Stimulated activated CD8-positive, alpha-beta memory T cell treated with anti-CD3 and anti-CD28 coated beads, Interleukin-2, amount 100 ng/mL, for 1 hour (primary cell): Measurements from ENCODE around the gene LAMC3.

Source experiments
- DNase-seq, 2 donors: peaks; one replicate each; pipeline ENCODE4 v3.0.0-alpha.2; 2020; ENCODE audit warnings: low read depth in 2 of 2

Gene LAMC3

DNA sequence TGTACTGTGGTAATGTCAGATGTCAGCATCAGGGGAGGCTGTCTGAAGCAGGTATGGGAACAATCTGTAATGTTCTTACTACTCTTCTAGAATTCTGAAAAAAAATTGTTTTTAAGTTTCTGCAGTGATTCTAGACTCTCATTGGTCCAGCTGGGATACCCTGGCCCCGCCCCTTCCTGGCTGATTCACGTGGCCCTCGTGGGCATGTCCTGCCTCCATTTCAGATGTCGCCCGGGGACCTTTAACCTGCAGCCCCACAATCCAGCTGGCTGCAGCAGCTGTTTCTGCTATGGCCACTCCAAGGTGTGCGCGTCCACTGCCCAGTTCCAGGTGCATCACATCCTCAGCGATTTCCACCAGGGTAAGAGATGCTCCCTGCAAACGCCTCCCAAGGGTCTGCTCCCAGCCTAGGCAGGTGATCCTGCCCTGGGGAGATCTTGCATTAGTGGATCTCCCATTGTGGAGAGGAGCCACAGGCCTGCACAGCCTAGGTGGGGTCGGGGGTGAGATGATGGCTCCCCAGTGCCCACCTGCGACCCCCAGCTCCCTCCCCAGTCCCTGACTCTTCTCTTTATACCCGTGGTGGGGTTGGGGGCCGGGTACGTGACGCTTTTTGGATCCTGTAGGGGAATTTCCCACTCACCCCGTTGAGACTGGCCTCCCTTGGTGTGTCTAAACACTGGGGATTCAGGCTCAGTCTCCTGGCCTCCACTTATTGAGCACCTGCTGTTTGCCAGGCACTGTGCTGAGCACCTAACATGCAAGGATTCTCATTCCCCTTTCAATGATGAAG is 36.5 kb downstream of the LAMC3 start:
- DNase-seq: no peak

- DNase-seq: no peak
Measured at GRCh38 chr9:131046093-131046380, 37.1 kb downstream of the LAMC3 start.

DNA sequence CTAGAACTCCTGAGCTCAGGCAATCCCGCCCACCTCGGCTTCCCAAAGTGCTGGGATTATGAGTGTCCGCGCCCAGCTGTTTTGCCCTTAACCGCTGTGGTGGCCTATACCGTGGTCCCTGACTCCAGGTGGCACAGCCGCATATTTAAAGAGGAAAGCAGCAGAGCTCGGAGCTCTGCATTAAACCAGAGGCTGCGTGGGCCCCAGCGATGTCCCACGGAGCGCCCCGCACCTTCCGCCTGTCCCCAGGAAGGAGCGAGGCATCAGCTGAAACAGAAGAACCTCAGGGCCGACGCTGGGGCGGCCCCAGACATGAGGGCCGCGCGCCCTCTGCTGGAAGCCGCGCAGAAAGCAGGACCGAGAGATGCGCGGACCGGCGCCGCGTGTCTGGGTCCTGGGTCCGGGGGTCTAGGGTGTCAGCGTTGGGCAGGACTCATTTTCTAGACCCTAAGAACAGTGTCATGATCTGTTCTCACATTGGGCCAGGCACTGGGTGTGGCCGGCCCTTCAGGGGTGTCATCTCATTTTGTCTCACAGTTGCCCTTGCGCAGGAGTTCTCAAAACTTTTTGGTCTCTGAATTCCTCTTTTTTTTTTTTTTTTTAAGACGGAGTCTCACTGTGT is 37.7 kb downstream of the LAMC3 start:
- DNase-seq: peak; percentile 19 to 43

- no peak for DNase-seq
Measured at GRCh38 chr9:131048332-131048731, 39.4 kb downstream of the LAMC3 start.

- DNase-seq: no peak
Measured at GRCh38 chr9:131048820-131049219, 39.8 kb downstream of the LAMC3 start.

DNA sequence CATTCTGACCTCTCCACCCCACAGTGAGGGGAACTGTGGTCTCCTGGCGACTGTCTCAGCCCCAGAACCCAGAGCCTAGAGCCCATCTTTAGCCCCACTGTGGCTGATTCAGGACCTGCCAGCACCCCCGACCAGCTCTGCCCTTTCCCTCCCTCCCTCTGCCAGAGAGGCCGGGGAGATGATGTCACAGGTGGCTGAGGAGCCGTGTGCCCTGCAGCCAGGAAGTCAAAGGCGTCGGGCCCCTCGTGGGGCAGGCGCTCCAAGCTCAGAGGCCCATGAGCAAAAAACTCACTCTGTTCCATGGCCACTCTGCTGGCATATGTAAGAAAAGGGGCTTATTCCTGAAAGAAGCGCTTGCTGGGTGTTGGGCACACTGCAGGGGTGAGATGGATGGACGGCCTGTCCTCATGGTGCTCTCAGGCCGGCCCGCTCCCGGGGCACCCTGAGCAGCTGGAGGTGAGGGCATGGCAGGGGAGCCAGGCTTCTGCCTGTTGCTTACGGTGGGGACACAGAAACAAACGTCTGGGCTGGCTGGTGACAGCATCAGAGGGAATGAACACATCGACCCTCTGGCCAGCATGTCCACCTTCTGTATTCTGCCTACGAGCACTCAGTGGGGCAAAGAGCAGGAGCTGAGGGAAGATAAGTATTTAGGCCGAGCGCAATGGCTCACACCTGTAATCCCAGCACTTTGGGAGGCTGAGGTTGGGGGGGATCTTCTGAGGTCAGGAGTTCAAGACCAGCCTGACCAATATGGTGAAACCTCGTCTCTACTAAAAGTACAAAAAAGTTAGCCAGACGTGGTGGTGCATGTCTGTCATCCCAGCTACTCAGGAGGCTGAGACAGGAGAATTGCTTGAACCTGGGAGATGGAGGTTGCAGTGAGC is 41.1 kb downstream of the LAMC3 start:
- no peak for DNase-seq

DNA sequence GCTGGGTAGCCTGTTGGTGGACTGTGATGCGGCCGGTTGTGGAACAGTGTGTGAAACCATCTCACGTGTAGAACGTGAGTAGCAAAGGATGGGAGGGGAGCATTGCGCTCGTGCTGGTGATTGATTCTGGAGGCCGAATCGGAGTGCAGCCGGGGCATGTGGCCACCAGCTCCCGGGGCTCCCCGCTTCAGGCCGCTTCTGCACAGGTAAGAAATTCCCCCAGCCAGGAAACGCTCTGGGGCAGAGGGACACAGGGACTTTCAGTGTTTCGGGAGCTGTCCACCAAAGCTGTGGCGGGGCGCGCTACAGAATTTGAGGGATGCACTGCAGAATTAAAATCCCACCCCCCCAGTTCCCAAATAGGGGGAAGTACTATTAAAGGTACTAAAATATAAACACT is 41.9 kb downstream of the LAMC3 start:
- DNase-seq: no peak

GRCh38 chr9:131051592-131052517 is 42.9 kb downstream of the LAMC3 start:
- no peak for DNase-seq

- no peak for DNase-seq
Measured at GRCh38 chr9:131053896-131054295, 44.9 kb downstream of the LAMC3 start.

DNA sequence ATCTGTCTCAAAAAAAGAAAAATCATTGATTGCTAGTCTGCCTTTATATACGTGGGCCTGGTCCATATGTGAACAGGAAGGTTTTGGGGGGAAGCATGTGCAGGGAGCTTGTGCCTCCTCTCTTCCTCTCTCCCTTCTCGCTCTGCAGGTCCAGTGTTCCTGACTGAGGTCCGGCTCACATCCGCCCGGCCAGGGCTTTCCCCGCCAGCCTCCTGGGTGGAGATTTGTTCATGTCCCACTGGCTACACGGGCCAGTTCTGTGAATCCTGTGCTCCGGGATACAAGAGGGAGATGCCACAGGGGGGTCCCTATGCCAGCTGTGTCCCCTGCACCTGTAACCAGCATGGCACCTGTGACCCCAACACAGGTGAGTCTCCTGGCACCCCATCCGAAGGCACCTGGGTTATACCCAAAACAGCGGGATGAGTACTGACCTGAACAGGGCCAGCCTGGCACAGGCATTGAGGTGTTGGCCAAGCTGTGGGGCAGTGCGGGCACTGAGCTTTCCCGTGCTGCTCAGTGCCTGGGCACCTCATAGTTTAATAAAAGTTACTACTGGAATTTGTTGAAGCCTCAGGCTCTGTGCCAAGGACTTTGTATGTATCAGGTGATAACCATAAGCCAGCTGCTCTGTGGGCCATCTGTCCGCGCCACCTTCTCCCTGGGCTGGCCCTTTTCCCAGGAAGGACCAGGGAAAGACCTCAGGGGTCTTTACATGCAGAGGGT is 48.0 kb downstream of the LAMC3 start:
- DNase-seq: no peak

DNA sequence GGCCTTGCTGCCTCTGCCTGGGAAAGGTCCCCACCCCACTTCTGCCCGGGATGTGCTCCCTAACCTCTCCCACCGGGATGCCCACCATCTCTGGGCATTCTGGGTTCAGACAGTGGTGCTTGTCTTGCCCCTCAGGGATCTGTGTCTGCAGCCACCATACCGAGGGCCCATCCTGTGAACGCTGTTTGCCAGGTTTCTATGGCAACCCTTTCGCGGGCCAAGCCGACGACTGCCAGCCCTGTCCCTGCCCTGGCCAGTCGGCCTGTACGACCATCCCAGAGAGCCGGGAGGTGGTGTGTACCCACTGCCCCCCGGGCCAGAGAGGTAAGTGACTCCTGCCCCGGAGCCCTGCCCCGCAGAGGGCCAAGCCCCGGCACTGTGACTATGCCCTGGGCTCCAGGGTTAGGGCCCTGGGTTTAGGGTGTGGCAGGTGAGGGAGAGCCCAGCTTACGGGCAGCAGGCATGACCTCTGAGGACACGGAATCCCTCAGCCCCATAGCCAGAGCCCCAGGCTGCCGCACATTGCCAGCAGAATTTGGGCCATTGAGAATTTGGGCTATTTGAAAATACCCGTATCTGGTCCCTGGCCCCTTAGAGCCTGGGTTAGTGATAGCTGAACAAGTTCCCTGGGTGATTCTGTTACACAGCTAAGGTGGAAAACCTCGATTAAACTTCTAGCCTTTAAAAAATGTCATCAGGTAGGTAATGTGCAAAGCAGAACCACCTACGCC is 52.1 kb downstream of the LAMC3 start:
- DNase-seq: no peak

DNA sequence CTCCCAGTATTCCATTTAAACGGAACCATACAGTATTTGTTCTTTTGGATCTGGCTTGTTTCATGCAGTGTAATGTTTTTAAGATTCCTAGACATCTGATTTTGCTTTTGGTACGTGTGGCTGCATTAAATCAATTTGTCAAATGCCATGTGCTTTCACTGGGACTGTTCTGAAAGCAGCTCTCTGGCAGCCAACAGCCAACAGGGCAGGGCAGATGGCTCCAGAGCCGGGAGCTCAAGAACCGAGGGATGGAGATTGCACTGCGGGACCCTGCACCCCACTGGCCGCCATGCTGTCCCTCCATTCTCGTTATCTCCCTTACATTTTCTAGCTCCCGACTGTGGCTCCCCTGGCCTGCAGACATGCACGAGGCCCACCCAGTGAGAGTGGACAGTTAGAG is 54.0 kb downstream of the LAMC3 start:
- no peak for DNase-seq

DNA sequence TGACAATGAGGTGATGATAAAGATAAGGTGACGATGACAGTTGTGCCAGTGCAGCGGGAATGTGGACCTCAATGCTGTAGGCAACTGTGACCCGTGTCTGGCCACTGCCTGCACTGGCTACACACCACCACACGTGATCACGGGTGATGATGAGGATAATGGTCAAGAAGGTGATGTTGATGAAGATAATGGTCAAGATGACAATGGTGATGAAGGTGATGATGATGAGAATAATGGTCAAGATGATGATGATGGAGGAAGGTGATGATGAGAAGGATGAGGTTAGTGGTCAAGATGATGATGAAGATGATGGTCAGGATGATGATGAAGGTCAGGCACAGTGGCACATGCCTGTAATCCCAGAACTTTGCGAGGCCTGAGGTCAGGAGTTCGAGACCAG is 56.6 kb downstream of the LAMC3 start:
- DNase-seq: no peak

- no peak for DNase-seq
Measured at GRCh38 chr9:131067625-131068024, 58.7 kb downstream of the LAMC3 start.

DNA sequence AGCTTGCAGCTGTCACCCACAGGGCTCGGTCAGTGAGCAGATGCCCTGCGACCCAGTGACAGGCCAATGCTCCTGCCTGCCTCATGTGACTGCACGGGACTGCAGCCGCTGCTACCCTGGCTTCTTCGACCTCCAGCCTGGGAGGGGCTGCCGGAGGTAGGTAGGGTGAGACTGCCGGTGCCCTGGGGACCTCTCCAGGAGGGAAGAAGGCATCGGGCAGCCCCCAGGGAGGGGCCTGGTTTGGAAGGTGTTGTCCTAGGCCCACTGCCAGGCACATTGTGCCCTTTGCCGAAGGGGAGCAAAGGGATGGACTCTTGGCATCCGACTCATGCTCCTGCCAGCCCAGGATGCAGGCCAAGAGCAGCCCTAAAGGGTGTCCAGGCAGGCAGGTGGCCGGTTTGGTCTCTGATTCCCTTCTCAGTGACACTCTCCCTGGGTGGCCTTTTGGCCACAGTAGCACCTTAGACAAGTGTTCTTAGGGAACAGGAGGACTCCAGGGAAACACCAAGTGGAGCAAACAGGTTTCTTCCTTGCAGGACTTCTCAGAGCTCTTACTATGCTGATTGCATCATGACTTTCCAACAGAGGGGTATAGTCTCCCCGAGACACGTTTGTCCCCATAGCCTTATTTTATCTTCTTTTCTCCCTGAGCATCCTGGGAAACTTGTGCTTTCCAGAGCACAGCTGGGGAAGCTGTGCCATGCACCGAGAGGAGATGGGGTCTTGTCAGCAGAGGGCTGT is 59.3 kb downstream of the LAMC3 start:
- no peak for DNase-seq

- no peak for DNase-seq
Measured at GRCh38 chr9:131069699-131070098, 60.7 kb downstream of the LAMC3 start.

DNA sequence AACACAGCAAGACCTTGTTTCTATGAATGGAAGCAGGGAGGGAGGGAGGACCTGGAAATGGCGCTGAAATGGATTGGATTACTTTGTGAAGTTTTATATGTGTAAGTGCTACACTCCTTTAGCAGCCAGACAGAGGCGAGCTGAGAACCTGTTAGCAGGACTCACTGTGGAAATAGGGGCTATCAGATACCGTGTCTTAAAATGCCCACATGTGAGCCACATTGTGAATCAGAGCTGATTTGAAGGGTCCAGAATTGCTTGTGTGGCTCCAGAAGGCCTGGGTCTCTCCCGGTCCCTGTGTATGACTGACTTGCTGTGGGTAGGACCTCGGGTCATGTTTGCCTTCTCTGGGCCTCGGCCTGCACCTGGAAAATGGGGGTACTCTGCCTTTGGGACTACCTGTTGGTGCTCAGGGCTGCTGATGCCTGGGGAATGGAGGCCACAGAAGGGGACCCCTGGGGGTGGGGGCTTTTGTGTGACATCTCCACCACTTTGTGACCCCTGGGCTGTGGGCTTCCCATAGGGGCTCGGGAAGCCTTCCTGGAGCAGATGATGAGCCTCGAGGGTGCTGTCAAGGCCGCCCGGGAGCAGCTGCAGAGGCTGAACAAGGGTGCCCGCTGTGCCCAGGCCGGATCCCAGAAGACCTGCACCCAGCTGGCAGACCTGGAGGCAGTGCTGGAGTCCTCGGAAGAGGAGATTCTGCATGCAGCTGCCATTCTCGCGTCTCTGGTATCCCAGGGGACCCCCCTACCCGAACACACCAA is 63.3 kb downstream of the LAMC3 start:
- no peak for DNase-seq

- DNase-seq: no peak
Measured at GRCh38 chr9:131072871-131073237, 63.9 kb downstream of the LAMC3 start.
